Stimulated activated CD8-positive, alpha-beta memory T cell treated with anti-CD3 and anti-CD28 coated beads, Interleukin-7, amount 100 ng/mL, for 4 hours (primary cell): ENCODE data around the gene USP40.

Experiments
- DNase-seq, 2 donors: peaks; one replicate each; pipeline ENCODE4 v3.0.0-alpha.2; 2020; ENCODE audit warnings: low read depth in 2 of 2

USP40 gene

GRCh38 chr2:233426619-233427342 lies 139.8 kb downstream of the USP40 start:
- DNase-seq, result peak; percentile 60 to 70
